WI38 (cell line): ENCODE measurements around the gene WWOX.

Experiments used
- H3K4me3 ChIP-seq: 2 replicates; pipeline ENCODE4 v1.5.1; 2011; ENCODE audit warnings: low read depth, mild to moderate bottlenecking, control low read depth, low read length
- TF ChIP-seq, protein P1 (sequence below): IDR thresholded peaks from 2 replicates; pipeline ENCODE4 v1.5.1; 2012; ENCODE audit warnings: low read depth, mild to moderate bottlenecking, control low read depth, low read length

The WWOX gene

DNA sequence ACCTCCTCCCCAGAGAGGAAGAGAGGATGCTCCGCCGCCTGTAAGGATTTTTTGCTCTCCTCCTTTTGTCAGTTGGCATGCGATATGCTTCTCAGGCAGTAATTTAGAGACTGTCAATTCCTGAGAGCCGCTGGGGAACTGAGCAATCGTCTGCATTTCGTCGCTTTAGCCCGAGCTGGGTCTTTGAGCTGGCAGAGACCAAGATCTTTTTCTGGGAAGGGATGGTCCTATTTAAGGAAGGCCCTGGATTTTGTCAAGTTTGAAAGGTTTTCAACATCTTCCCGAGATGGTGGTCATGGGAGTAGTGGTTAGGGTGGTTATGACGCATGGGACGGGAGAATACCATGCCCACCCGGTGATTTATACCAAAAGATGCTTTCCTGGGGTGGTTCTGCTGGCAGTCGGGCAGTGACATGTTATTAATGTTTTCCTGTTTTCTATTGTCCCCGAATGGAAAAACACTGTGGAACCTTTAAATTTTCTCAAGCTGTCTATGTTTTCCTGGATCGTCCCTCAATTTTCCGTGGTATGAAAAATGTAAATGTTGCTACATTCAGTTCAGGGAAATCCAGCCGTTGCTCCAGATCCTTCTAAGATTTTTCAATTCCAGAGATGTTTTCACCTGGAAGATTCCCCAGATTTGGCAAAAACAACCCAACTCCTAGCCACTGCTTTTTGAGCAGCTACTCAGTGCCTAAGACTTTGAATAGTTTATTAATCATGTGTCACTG, 914.6 kb downstream of the WWOX start:
- TF ChIP-seq, protein P1, sequence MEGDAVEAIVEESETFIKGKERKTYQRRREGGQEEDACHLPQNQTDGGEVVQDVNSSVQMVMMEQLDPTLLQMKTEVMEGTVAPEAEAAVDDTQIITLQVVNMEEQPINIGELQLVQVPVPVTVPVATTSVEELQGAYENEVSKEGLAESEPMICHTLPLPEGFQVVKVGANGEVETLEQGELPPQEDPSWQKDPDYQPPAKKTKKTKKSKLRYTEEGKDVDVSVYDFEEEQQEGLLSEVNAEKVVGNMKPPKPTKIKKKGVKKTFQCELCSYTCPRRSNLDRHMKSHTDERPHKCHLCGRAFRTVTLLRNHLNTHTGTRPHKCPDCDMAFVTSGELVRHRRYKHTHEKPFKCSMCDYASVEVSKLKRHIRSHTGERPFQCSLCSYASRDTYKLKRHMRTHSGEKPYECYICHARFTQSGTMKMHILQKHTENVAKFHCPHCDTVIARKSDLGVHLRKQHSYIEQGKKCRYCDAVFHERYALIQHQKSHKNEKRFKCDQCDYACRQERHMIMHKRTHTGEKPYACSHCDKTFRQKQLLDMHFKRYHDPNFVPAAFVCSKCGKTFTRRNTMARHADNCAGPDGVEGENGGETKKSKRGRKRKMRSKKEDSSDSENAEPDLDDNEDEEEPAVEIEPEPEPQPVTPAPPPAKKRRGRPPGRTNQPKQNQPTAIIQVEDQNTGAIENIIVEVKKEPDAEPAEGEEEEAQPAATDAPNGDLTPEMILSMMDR: no peak
- no peak overlapping the region for H3K4me3 ChIP-seq

DNA sequence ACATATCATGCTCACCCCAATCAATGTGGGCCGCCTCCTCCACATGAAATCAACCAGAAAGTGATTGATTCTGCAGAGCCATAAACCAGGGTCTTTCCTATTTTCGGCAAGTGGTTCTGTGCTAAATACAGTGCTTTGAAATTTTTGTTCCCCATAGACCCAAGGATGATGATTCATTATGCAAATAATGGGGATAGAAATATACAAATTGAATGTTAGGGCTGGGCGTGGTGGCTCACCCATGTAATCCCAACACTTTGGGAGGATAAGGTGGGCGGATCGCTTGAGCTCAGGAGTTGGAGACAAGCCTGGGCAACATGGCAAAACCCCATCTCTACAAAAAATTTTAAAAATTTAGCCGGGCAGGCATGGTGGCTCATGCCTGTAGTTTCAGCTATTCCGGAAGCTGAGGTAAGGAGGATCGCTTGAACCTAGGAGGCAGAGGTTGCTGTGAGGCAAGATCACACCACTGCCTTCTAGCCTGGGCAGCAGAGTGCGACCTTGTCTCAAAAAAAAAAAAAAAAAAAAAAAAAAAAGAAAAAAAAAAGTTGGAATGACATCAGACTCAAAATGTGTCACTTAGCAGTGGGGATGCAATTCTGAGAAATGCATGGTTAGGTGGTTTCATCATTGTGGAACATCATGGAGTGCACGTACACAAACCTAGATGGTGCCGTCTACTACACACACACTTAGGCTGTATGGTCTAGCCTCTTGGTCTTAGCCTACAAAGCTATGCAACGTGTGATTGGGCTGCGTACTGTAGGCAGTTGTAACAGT, 919.4 kb downstream of the WWOX start:
- H3K4me3 ChIP-seq: no peak overlapping the region
- TF ChIP-seq, protein P1: no peak

DNA sequence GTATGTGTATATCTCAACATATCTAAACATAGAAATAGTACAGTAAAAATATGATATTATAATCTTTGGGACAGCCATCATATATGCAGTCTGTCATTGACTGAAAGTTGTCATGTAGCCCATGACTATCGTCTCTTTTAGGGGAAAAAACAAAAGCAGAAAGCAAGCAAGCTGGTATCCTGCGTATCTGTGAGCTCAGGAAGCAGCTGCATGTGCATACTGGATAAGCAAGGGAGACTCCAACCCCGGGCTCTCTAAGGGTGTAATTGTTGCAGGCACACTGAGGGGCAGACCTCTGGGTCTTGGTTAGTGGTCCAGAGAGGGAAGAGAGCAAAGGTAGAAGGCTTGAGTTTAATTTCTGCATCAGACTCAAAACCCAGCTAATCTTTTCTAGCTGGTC, 920.0 kb downstream of the WWOX start:
- H3K4me3 ChIP-seq: no peak overlapping the region
- TF ChIP-seq, protein P1: no peak

DNA sequence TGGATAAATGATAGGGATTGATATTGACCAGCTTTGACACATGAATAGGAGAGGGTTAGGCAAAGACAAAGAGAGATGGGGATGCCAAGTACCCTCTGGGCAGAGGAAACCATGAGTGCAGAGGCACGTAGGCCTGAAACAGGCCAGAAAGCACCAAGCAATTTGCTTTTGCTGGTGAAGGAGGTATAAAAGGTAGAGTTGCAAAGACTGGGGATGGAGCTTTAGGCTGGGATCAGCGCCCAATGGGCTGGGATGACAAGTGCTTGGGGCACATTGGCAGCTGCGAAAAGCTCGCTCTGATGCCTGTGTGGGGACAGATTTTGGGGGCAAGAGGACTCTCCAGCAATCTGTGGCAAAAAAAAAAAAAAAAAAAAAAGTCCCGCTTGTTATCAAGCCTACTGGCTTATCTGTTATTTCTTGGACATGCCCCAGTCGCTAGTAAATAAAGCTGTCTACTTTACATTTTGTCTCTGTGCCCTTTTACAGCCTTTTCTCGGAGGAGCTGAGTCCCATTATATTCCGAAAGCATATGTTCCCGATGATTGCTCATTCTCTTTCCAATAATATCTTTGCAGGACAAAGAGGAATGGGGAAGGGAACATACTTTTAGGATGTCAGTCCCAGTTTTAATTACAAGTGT, 922.7 kb downstream of the WWOX start:
- TF ChIP-seq, protein P1: no peak
- no peak overlapping the region for H3K4me3 ChIP-seq

DNA sequence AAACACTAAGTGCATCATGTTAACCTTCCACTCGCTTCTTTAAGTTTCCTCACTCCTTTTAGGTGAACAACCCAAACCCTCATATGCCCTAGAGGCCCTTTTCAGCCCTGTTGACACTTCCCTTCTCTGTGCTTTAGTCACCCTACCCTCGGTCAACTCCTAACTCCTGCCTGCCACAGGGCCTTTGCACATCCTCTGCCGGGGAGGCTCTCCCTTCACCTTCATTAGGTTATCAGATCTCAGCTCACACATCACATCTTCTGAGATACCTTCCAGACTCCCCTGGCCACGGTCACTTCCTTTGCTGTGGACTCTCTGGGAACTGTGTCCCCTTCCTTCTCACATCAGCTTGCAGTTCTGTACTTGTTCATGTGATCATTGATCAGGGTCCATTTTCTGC, 926.7 kb downstream of the WWOX start:
- TF ChIP-seq, protein P1: no peak
- no peak overlapping the region for H3K4me3 ChIP-seq

DNA sequence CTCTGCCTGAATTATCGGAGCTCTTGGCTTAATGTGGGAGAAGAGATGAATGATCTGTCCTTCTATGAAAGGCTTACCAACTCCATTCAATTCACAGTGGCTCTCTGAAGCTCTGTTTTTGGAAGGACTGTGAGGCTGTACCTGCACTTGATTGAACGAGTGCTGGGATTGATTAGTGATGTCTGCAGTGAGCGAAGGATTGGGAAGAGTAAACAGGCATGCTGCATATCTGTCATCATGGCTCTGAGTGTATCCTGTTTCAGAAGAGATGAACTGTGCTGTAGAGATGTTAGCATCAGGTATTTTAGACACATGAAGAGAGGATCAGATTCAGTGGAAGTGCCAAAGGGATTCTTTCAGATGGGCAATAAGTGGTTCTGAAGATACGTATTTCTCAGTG, 937.1 kb downstream of the WWOX start:
- no peak overlapping the region for H3K4me3 ChIP-seq
- TF ChIP-seq, protein P1: no peak
